GM19468 (cell line): ENCODE results near the gene ZNF648.
"Not testable (repeated sequence)": the region's sequence is repeated elsewhere in the genome, so short reads cannot be mapped to it uniquely, and the experiment has no call there.

ENCODE experiments used
- ATAC-seq: cut with Tn5 transposase; IDR thresholded peaks from one replicate; pipeline ENCODE4 v1.9.1; 2021; ENCODE audit warnings: mild to moderate bottlenecking, moderate library complexity, moderate number of reproducible peaks; ENCODE audit not compliant: unreplicated experiment; ENCODE audit errors: extremely low read depth

ZNF648 gene

GRCh38 chr1:182080040-182080439 is 18.5 kb upstream of the ZNF648 start:
- ATAC-seq = no peak

DNA sequence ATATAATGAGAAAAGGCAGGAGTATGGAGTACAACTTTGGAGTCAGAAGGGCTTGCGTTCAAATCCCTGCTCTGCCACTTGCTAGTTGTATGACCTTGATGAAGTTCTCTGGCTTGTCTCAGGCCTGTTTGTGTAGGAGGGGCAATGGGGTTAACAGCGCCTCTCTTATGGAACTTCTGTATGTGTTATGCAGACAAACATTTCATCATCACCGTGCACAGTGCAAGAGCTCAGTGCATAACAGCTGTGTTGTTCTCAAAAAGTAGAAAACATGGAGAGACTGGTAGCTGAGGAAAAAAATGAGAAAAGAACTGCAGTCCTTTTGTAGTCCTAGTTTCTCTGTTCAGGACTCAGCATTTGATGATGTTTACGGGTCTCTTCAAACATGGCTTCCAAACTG is 10.4 kb upstream of the ZNF648 start:
- no peak for ATAC-seq

GRCh38 chr1:182069028-182069466 is 7.5 kb upstream of the ZNF648 start:
- ATAC-seq = no peak

- ATAC-seq = no peak
Observed at GRCh38 chr1:182066934-182067333, 5.4 kb upstream of the ZNF648 start.

DNA sequence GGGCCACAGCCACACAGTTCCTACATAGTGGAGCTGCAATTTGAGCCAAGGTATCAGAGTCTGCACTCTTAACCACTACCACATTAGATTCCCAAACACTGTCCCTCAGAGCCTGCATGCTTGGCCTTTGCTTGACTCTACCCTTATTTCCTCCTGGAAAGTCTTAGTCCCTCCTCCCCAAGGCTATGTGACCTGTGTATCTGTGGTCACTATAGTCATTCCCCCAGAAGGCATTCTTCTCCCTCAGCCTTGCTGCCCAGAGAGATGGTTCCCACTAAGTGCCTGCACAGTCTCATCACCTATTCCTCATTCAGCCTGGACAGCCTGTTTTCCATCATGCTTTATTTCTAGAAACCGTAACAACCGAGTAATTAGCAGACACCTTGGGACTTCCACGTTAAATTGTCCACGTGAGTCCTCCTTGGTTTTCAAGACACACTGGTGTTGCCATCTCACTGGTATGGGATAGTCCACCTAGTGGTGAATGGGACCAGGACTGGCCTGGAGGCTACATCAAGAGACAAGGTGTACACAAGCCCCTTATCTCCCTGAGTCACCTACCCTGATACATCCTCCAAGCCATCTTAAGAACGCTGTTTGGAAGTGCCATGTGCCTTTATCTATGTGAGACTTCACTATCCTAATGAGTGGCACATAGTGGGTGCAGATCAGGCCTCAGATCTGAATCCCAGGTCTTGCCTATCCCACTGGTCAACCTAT is 3.8 kb upstream of the ZNF648 start:
- ATAC-seq = no peak

- ATAC-seq = no peak
Observed at GRCh38 chr1:182064611-182065010, 3.1 kb upstream of the ZNF648 start.

DNA sequence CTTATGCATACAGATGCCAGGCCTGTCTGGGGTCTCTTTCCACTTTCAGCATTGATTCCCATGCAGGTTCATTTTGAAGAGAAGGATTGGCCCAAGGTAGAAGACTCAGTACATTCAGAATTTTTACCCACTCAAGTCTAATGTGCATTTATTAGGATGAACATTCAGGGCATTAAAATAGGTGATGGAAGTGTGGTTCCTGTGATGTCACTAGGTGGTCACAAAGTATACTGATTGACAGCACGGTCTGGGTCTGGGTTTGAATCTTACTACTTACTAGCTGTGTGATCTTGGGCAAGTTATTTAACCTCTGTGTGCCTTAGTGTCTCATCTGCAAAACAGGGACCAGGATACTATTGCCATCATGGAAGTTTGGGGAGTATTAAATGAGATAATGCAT is 711 bp upstream of the ZNF648 start:
- no peak for ATAC-seq

- no peak for ATAC-seq
Observed at GRCh38 chr1:182060877-182061276, 635 bp downstream of the ZNF648 start.

- ATAC-seq = no peak
Observed at GRCh38 chr1:182059936-182060335, 1.6 kb downstream of the ZNF648 start.

DNA sequence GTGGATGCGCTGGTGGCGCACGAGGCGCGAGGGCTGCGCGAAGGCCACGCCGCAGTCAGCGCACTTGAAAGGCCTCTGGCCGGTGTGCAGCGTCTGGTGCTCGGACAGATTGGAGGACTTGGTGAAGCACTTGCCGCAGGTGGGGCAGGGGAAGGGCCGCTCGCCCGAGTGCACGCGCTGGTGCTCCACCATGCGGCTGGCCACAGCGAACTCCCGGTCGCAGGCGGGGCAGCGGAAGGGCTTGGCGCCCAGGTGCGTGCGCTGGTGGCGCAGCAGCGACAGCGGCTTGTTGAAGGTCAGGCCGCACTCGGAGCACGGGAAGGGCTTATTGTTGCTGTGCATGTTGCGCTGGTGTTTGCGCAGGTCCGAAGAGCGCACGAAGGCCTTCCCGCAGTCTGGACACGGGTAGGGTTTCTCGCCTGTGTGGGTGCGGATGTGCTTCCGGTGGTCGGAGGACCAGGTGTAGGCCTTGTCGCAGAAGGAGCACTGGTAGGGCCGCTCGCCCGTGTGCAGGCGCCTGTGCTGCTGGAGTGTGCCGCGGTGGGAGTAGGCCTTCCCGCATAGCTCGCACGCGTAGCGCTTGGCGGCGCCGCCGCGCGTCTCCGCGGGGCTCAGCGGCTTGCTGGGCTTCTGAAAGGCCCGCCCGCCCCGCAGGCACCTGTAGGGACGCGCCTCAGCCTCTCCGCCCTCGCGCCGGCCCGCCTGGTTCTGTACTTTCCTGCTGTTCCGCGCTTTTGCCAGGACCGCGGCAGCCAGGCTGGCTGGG is 4.7 kb downstream of the ZNF648 start:
- no peak for ATAC-seq

DNA sequence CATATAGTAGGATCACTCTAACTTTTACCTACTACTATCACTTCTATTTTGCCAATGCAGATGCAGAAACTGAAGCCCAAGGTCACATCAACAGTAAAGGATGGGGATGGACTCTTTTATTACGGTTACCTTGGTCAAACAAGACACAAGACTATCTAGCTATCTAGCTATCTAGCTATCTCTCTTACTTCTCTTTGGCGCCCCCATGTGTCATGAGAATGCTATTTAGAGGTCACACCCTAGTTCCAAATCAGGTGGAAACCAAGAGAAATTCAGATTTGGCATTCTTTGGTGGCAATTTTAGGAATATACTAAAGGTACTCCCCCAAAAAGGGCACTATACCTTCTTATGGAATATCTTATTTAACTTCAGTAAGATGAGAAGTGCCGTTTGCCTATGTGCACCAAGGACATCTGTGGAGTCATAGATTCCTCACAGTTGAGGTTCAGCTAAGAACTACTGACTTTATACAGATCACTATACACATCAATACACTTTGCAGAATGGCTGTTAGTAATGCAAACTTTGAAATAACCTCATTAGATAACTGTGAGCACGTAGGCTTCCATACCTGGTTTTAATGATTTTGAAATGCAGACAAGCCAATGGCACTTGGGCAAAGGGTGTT is 6.7 kb downstream of the ZNF648 start:
- no peak for ATAC-seq

DNA sequence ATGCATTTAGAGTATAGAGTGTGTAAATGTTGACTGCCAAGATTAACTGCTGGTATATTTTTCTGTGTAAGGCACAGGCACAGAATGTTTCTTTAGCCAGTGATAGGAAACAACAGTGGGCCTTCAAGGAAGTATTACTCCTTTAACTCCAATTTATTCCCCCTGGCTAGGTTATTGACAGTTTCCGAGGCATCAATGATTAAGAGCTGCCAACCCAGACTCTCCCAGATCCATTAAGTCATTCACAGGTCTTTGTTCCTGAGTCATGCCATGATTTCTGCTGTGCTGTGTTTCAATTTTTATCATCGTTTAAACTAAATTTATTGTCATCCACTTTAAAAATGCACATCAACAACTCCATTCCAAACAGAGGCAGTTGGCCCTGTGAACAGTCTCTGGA is 9.2 kb downstream of the ZNF648 start:
- no peak for ATAC-seq

DNA sequence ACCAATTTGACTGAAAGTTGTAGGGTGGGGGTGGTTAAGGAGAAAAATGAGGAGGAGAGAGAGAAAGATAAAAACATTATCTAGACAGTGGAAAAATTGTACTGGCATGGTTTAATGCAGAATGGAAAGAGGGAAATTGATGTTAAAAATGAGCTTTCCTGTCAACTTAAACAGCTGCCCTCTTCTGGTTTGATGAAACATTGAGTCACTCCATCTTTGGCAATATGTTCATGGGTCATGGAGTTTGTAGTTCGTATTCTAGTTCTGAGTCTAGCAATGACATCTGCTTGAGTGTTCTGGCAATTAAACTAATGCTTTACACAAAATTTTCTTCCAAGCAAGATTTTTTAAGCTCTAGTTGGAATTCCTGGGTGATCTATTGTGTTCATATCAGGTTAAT is 9.6 kb downstream of the ZNF648 start:
- ATAC-seq = no peak

- ATAC-seq = no peak
Observed at GRCh38 chr1:182050481-182051448, 10.7 kb downstream of the ZNF648 start.

GRCh38 chr1:182048562-182048961 is 12.9 kb downstream of the ZNF648 start:
- ATAC-seq = no peak

GRCh38 chr1:182046763-182047162 is 14.7 kb downstream of the ZNF648 start:
- no peak for ATAC-seq

GRCh38 chr1:182045481-182045880 is 16.0 kb downstream of the ZNF648 start:
- ATAC-seq = not testable (repeated sequence)

GRCh38 chr1:182041615-182042014 is 19.9 kb downstream of the ZNF648 start:
- ATAC-seq = no peak

GRCh38 chr1:182038220-182038619 is 23.3 kb downstream of the ZNF648 start:
- no peak for ATAC-seq

- ATAC-seq = no peak
Observed at GRCh38 chr1:182035097-182035770, 26.3 kb downstream of the ZNF648 start.
